Hepatocyte (in vitro differentiated cells): ENCODE results near the gene SHROOM1.

Experiments
- CTCF ChIP-seq: fragments of 200-600 bp; sonication (generic); IDR thresholded peaks from 2 replicates; pipeline ENCODE4 v1.5.1; 2016; ENCODE audit warnings: antibody characterized with exemption, mild to moderate bottlenecking; ENCODE audit not compliant: poor library complexity
- EZH2phosphoT487 ChIP-seq: fragments of 200-600 bp; sonication (generic); IDR thresholded peaks from one replicate; pipeline ENCODE4 v1.6.1; 2018; ENCODE audit warnings: antibody characterized with exemption, mild to moderate bottlenecking, low read depth, moderate library complexity; ENCODE audit not compliant: unreplicated experiment, severe bottlenecking

DNA sequence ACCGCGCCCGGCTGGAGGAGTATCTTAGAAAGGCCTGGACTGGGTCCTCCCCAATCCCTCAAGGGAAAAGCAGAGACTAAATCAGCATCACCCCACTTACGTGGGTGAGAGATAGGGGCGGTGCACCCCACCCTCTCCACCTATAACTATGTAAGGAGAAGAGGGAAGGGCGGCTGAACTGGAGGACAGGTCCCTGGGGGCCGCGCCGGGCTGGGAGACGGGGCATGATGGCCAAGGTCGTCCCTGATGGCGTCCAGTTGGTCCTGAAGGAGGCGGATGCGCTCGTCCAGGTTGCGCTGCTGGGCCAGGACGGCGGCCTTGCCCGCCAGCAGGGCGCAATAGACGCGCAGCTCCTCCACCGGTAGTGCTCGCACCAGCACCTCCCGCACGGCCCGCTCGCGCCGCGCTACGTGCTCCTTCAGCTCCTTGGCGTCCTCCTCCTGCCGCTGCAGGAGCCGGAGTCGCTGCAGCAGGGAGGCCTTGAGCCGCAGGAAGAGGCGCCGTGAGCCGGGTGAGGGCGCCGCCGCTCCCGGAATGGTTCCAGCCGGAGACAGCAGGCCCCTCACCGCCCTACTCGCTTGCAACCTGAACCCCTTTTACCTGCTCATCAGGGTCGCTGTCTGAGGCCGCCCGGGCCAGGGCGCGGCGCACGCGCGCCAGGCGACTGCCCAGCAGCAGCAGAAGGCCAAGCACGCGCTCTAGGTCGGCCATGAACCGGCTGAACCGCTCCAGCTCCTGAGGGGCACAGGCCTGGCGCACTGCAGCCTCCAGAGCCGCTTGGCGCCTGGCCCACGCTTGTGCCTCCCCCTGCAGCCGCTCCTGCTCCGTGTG, 7.6 kb downstream of the SHROOM1 start:
- peak; percentile 10 for TF ChIP-seq CTCF
- TF ChIP-seq EZH2phosphoT487 = no peak
